NB4 (cell line): ENCODE data around the gene ADAM20.

Source experiments
- DNase-seq: peaks from one replicate; pipeline ENCODE4 v3.0.0; 2010; ENCODE audit warnings: low read depth
- H3K4me3 ChIP-seq: one replicate; pipeline ENCODE4 v1.5.1; 2011; ENCODE audit warnings: mild to moderate bottlenecking, low read depth, low read length, moderate library complexity
- CTCF ChIP-seq: IDR thresholded peaks from one replicate; pipeline ENCODE4 v1.5.1; 2012; ENCODE audit warnings: low read depth, low read length
- MAX ChIP-seq: IDR thresholded peaks from 2 replicates; pipeline ENCODE4 v1.6.1; 2011; ENCODE audit warnings: low read depth, low read length
- MYC ChIP-seq: IDR thresholded peaks from 2 replicates; pipeline ENCODE4 v1.6.1; 2011; ENCODE audit warnings: low read depth, low read length
- POLR2A ChIP-seq: IDR thresholded peaks from 2 replicates; pipeline ENCODE4 v1.6.1; 2011; ENCODE audit warnings: mild to moderate bottlenecking; ENCODE audit not compliant: insufficient read length; ENCODE audit errors: extremely low read depth

The ADAM20 gene

GRCh38 chr14:70563417-70563816 lies 28.6 kb upstream of the ADAM20 start:
- TF ChIP-seq MYC (no peak), MAX (no peak), POLR2A (no peak), CTCF (no peak)
- no peak overlapping the region for H3K4me3 ChIP-seq
- DNase-seq: no peak

DNA sequence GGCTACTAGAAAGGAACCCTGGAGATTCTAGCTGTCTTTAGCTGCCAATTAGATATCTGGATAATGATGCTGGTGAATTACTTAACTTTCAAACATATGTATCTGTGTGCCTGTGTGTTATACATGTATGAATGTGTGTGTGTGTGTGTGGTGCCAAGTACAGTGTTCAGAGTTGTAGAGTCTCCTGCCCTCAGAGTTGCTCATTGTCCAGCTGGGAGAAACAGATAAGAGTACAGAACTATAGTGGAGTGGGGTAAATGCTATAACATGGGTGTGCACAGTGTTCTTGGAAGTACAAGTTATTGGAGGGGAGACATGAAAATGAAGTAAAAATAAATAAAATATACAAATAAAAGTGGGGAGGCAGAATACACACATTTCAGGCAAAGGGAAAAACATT lies 23.6 kb upstream of the ADAM20 start:
- TF ChIP-seq CTCF (no peak), MYC (no peak), MAX (no peak), POLR2A (no peak)
- no peak for DNase-seq
- no peak overlapping the region for H3K4me3 ChIP-seq

GRCh38 chr14:70555890-70556289 lies 21.1 kb upstream of the ADAM20 start:
- no peak for DNase-seq
- TF ChIP-seq CTCF (no peak), POLR2A (no peak), MAX (no peak), MYC (no peak)
- no peak overlapping the region for H3K4me3 ChIP-seq

GRCh38 chr14:70538087-70538486 lies 3.3 kb upstream of the ADAM20 start:
- H3K4me3 ChIP-seq: no peak overlapping the region
- TF ChIP-seq MYC (no peak), CTCF (no peak), MAX (no peak), POLR2A (no peak)
- DNase-seq: no peak

- TF ChIP-seq MYC: no peak
- TF ChIP-seq MAX: no peak
- TF ChIP-seq CTCF: no peak
- TF ChIP-seq POLR2A: no peak
- no peak overlapping the region for H3K4me3 ChIP-seq
- no peak for DNase-seq
Measured at GRCh38 chr14:70536830-70537229, 2.0 kb upstream of the ADAM20 start.

DNA sequence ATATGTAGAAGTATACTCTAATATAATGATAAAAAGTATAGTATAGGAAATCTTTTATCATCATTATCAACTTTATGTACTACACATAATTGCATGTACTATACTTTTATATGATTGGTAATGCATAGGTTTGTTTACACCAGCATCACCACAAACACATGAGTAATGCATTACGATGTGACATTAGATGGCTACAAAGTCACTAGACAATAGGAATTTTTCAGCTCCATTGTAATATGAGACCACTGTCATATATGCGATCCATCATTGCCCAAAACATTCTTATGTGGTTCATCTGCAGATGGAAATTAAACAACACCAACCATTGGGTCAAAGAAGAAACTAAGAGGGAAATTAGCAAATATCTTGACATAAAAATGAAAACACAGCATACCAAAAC lies 4.4 kb downstream of the ADAM20 start:
- DNase-seq: no peak
- TF ChIP-seq MYC (no peak), CTCF (no peak), POLR2A (no peak), MAX (no peak)
- no peak overlapping the region for H3K4me3 ChIP-seq
